Prostate gland (tissue), 2 donors: ENCODE data around the gene PALM2AKAP2. TPM values are rescaled to one million over a fixed set of nuclear protein-coding genes. Genes with fewer than 3 reads are reported as not detected.

Source experiments
- DNase-seq: peaks from one replicate; pipeline ENCODE4 v3.0.0-alpha.2; 2019; ENCODE audit warnings: low spot score
- H3K27ac ChIP-seq, 2 donors: fragments of 200-600 bp; sonication (generic); 2 replicates each; pipeline ENCODE4 v1.5.1; 2017 to 2019
- H3K27me3 ChIP-seq: fragments of 200-600 bp; sonication (generic); replicated peaks from 2 replicates; pipeline ENCODE4 v1.5.1; 2019; ENCODE audit not compliant: insufficient read depth
- H3K36me3 ChIP-seq, 2 donors: fragments of 200-600 bp; sonication (generic); 1 replicate in 1 of 2; 2 replicates in 1 of 2; pipeline versions ENCODE4 v1.5.1 to v1.8.1; 2017 to 2019
- H3K4me1 ChIP-seq: fragments of 200-600 bp; sonication (generic); replicated peaks from 2 replicates; pipeline ENCODE4 v1.5.1; 2019
- H3K4me3 ChIP-seq, 2 donors: fragments of 200-600 bp; sonication (generic); 2 replicates each; pipeline ENCODE4 v1.5.1; 2017 to 2019
- H3K9me3 ChIP-seq: fragments of 200-600 bp; sonication (generic); 2 replicates; pipeline ENCODE4 v1.5.1; 2017
- CTCF ChIP-seq, 4 experiments: fragments of 200-600 bp in 2 of 4; fragments of 450-650 bp in 2 of 4; sonication (generic) in 2 of 4; IDR thresholded peaks; 1 replicate in 3 of 4; 2 replicates in 1 of 4; pipeline ENCODE4 v1.5.1; 2016 to 2019; ENCODE audit warnings: antibody characterized with exemption in 4 of 4, mild to moderate bottlenecking in 2 of 4, moderate library complexity in 2 of 4
- POLR2A ChIP-seq: fragments of 450-650 bp; IDR thresholded peaks from one replicate; pipeline ENCODE4 v1.6.1; 2016; ENCODE audit warnings: antibody characterized with exemption, mild to moderate bottlenecking
- POLR2AphosphoS5 ChIP-seq: sonication (generic); formaldehyde crosslinking; IDR thresholded peaks from one replicate; pipeline ENCODE4 v1.6.1; 2017; ENCODE audit warnings: antibody characterized with exemption
- WGBS: methylation state at CpG from one replicate; pipeline ENCODE4 v1.1.5; 2018; 5-methylcytosine and 5-hydroxymethylcytosine counted together
- intact Hi-C: fragments of 100-400 bp; cut with DNase I; formaldehyde crosslinking; loops from one replicate; pipeline ENCODE4 v1.14.2; 2022
- total RNA-seq, 2 donors: library from RNA; depleted of rRNA; stranded (reverse); fragments of >200 nt; gene quantifications; one replicate each; pipeline ENCODE4 v1.1.0, GENCODE V29; 2016

Gene PALM2AKAP2
- total RNA-seq, 2 donors from 2014 or later = 0.27 to 0.62 TPM

GRCh38 chr9:109789556-109789955 is 9.6 kb downstream of the PALM2AKAP2 start:
- WGBS = 81% methylated on average over 5 of the region's 5 CpGs
- Histone ChIP-seq H3K4me1 (no peaks in the 10 kb centered on the region), H3K36me3 (no peaks in the 10 kb centered on the region), H3K27ac (no peak overlapping the region), H3K4me3 (no peak overlapping the region), H3K27me3 (no peaks in the 10 kb centered on the region), H3K9me3 (no peaks in the 10 kb centered on the region)
- no peak for TF ChIP-seq POLR2AphosphoS5
- TF ChIP-seq CTCF (IDR thresholded peaks at IDR 0.05) = no peak
- TF ChIP-seq POLR2A = no peak
- no peak for DNase-seq
- intact Hi-C loops = no loop called here

GRCh38 chr9:109789971-109790370 is 10.0 kb downstream of the PALM2AKAP2 start:
- intact Hi-C loops = no loop called here

GRCh38 chr9:109791003-109791677 is 11.1 kb downstream of the PALM2AKAP2 start:
- Histone ChIP-seq H3K4me1 (no peaks in the 10 kb centered on the region), H3K27ac (no peak overlapping the region), H3K27me3 (no peaks in the 10 kb centered on the region), H3K36me3 (no peaks in the 10 kb centered on the region), H3K9me3 (no peaks in the 10 kb centered on the region), H3K4me3 (no peak overlapping the region)
- 73% methylated on average over 6 of the region's 6 CpGs for WGBS
- intact Hi-C loops = no loop called here
- DNase-seq = no peak
- no peak for TF ChIP-seq CTCF (IDR thresholded peaks at IDR 0.05)
- no peak for TF ChIP-seq POLR2A
- no peak for TF ChIP-seq POLR2AphosphoS5

More at GRCh38 chr9:109789971-109790370, 10.0 kb downstream of the PALM2AKAP2 start:
- no peaks in the 10 kb centered on the region for H3K9me3 ChIP-seq
- DNase-seq = no peak
- H3K36me3 ChIP-seq = no peaks in the 10 kb centered on the region
- TF ChIP-seq CTCF (IDR thresholded peaks at IDR 0.05) (no peak), POLR2A (no peak), POLR2AphosphoS5 (no peak)
- H3K4me1 ChIP-seq = no peaks in the 10 kb centered on the region
- H3K4me3 ChIP-seq = no peak overlapping the region
- H3K27ac ChIP-seq = no peak overlapping the region
- WGBS = 72% methylated on average over 3 of the region's 3 CpGs
- no peaks in the 10 kb centered on the region for H3K27me3 ChIP-seq

- WGBS = 39% methylated on average over 1 of the region's 1 CpG
- DNase-seq = no peak
- H3K9me3 ChIP-seq = no peaks in the 10 kb centered on the region
- H3K27me3 ChIP-seq = no peaks in the 10 kb centered on the region
- no peak overlapping the region for H3K27ac ChIP-seq
- H3K4me3 ChIP-seq = no peak overlapping the region
- no peaks in the 10 kb centered on the region for H3K4me1 ChIP-seq
- no peaks in the 10 kb centered on the region for H3K36me3 ChIP-seq
- no peak for TF ChIP-seq POLR2A
- no peak for TF ChIP-seq CTCF (IDR thresholded peaks at IDR 0.05)
- no peak for TF ChIP-seq POLR2AphosphoS5
- intact Hi-C loops = no loop called here
These were observed 11.7 kb downstream of the PALM2AKAP2 start for GRCh38 chr9:109791747-109792146.

- Histone ChIP-seq H3K27ac (no peak overlapping the region), H3K27me3 (no peaks in the 10 kb centered on the region), H3K9me3 (no peaks in the 10 kb centered on the region), H3K36me3 (no peaks in the 10 kb centered on the region), H3K4me1 (no peaks in the 10 kb centered on the region), H3K4me3 (no peak overlapping the region)
- TF ChIP-seq POLR2A (no peak), CTCF (IDR thresholded peaks at IDR 0.05) (no peak), POLR2AphosphoS5 (no peak)
- intact Hi-C loops = no loop called here
- WGBS = 17% methylated on average over 1 of the region's 1 CpG
- no peak for DNase-seq
These were observed 13.1 kb downstream of the PALM2AKAP2 start for GRCh38 chr9:109792951-109793546.
